NCI-H2196 treated with DMSO at 0.1 percent for 48 hours (cell line): ENCODE results near the gene GPHN.

Source experiments
- DNase-seq: peaks from one replicate; lab custom pipeline; 2025; ENCODE audit not compliant: unreplicated experiment; lab: John Stamatoyannopoulos, UW

Gene GPHN

GRCh38 chr14:66916421-66916820, 408.5 kb downstream of the GPHN start:
- DNase-seq, result no peak

DNA sequence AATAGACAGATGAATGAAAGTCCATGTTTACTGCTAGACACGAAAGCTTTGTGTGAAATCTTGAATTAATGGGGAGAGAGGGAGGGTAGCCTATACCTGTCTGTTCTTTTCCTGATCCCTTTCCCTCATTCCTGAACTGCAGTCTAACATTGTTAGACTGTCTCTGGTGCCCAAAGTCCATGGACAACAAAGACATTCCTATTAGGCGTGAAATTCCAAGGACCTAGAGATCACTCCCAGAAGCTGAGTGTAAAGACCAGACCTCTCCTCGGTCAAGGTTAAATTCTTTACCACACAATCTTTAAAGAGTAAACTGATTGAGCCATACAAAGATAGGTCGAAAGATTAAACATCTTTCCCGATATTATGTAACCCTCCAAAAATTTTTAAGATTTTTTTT, 410.6 kb downstream of the GPHN start:
- no peak for DNase-seq

- no peak for DNase-seq
These were observed 412.2 kb downstream of the GPHN start for GRCh38 chr14:66920196-66920595.

GRCh38 chr14:66923251-66923650, 415.3 kb downstream of the GPHN start:
- DNase-seq, result no peak

- DNase-seq, result no peak
These were observed 431.5 kb downstream of the GPHN start for GRCh38 chr14:66939409-66939808.

GRCh38 chr14:66944872-66945271, 436.9 kb downstream of the GPHN start:
- DNase-seq, result no peak

- no peak for DNase-seq
These were observed 447.2 kb downstream of the GPHN start for GRCh38 chr14:66955159-66955558.

GRCh38 chr14:66959437-66960050, 451.6 kb downstream of the GPHN start:
- DNase-seq, result no peak

GRCh38 chr14:66965831-66966230, 457.9 kb downstream of the GPHN start:
- no peak for DNase-seq

GRCh38 chr14:66972469-66972868, 464.5 kb downstream of the GPHN start:
- no peak for DNase-seq

- DNase-seq, result no peak
These were observed 466.6 kb downstream of the GPHN start for GRCh38 chr14:66974397-66975025.

DNA sequence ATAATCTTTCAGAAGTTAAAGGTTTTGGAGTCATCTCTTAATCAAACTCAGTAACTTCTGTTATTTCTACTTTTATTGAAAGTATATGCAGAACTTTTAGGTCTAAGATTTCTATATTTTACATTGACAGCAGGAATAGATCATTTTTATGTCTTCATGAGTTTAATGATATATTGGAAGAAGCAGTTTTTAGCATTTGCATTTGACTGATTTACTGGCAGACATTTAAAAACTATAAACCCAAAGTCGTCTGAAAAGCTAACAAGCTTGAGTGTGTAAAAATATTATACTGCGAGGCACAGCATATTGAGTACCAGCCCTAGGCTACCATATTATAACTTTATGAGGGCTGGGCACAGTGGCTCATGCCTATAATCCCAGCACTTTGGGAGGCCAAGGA, 467.3 kb downstream of the GPHN start:
- no peak for DNase-seq

GRCh38 chr14:66979101-66979974, 471.4 kb downstream of the GPHN start:
- DNase-seq, result no peak

GRCh38 chr14:66982247-66982646, 474.3 kb downstream of the GPHN start:
- DNase-seq, result no peak

DNA sequence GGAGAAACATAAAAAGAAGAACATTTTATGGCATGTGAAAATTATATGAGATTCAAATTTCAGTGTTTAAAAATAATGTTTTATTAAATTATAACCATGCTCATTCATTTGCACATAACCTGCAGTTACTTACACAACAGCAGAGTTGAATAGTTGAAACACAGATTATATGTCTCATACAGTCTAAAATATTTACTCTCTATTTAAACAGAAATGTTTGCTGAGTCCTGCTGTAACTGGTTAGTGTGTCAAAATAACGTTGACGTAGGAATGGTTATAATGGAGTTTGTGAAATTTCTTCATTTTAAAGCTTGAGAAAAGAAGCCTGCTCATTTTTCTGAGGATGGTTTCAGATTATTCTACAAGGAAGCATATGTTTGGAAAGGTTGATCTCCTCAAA, 484.8 kb downstream of the GPHN start:
- no peak for DNase-seq

GRCh38 chr14:66993512-66993911, 485.6 kb downstream of the GPHN start:
- no peak for DNase-seq

DNA sequence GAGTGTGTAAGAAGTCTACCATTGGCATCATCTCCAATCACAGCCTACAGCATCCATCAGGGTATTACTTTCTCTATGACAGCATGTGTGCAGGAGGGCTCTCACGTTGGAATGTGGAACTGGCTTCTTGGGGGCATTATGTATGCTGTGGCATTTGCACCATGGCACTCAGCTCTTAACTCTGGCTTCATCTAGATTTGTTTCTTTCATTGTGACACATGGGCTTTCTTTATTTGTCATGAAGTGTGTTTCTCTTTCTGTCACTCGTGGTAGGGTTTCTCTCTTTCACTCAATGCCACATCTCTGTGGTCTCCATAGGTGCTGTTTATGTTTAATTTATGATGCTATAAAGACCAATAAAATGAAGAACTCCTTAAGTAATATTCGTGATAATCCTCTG, 490.1 kb downstream of the GPHN start:
- no peak for DNase-seq

- DNase-seq, result no peak
These were observed 492.0 kb downstream of the GPHN start for GRCh38 chr14:66999978-67000377.

DNA sequence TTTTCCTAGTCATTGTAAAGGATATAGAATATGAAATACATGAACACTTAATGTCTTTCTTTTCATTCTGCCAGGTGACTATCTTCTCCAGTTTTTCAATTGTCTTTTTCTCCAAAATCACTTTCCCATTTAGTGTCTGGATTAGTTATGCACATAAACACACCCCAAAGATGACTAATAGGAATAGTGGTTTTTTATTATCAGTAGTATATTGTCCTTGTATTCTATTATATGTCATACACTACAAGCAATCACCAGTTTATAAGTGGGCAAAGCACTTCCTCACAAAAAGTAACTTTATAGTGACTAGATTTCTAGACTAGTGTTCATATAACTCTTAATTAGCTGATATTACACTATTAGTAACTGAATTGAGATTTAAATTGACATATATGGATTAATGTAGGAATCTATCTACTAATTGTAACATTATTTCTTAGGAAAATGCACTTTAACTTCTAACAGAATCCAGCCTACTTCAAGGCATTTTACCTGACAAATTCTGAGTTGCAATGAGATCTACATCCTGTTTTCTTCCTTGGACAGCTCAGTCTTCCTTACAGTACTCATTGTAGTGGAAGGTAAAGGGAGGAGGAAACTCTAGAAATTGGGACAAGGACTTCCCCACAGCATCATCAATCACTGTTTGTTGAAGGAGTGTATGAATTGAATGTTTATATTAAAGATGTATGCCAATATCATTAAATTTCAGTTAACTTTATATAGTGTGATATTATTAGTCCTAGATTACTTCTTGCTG, 495.2 kb downstream of the GPHN start:
- no peak for DNase-seq

- no peak for DNase-seq
These were observed 496.6 kb downstream of the GPHN start for GRCh38 chr14:67004521-67004920.

DNA sequence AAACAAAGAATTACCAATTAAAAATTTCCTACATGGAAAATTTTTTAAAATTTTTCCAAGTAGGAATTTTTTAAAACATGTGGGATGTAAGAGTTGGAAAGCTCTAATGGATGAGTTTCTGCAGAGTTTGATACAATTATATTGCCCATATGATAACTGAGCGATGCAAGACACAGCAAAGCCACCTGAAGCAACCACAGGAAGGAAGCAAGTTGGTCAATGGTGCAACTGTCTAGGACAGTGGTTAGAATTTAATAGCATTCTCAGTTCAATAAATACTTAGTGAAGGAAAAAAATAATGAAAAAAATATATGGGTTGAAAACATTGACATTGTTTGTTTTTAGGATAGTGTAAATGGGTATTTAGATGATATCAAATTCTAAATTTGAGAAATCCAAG, 502.7 kb downstream of the GPHN start:
- no peak for DNase-seq
